Measurements from ENCODE around the gene DSCAML1.

Gene DSCAML1

DNA sequence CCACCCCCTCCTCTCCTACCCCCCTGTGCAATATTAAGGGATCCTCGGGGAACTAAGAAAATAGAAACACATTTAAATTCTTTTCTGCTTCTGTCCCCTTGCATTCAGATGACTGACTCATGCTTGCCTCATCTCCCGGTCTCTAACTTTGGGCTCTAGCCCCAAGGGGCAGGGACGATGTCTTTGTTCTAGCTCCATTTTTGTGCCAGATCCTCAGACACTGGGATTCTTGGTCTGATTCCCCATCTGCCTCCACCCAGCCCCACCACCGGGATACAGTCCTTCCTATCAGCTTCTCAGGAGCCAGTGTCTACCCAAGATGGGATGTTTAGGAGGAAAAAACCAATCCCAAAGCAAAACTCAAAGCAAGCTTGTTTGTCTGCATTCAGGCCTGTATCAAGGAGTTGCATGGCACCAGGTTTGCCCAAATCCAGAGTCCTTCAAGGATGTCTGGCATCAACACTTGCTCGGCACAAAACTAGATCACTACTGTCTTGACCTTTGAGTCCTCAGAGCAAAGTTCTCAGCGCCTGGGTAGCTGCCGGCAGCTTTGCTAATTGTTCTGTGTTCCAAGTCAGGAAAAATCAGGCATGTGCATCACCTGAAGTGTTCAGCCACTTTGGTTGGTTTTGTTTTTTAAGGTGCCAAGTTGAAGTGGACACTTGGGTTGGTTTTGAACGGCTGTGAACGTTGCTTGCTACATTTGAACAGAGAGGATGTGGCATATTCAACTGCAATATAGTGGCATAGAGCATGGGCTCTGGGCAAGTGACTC lies 212.8 kb downstream of the DSCAML1 start:
- Mint-ChIP-seq H3K27me3 (ENCODE audit: low read depth, poor library complexity) (peaks cover 78% of the 10 kb centered on the region), H3K36me3 (ENCODE audit: low read depth) (no peaks in the 10 kb centered on the region), H3K9me3 (no peaks in the 10 kb centered on the region)

DNA sequence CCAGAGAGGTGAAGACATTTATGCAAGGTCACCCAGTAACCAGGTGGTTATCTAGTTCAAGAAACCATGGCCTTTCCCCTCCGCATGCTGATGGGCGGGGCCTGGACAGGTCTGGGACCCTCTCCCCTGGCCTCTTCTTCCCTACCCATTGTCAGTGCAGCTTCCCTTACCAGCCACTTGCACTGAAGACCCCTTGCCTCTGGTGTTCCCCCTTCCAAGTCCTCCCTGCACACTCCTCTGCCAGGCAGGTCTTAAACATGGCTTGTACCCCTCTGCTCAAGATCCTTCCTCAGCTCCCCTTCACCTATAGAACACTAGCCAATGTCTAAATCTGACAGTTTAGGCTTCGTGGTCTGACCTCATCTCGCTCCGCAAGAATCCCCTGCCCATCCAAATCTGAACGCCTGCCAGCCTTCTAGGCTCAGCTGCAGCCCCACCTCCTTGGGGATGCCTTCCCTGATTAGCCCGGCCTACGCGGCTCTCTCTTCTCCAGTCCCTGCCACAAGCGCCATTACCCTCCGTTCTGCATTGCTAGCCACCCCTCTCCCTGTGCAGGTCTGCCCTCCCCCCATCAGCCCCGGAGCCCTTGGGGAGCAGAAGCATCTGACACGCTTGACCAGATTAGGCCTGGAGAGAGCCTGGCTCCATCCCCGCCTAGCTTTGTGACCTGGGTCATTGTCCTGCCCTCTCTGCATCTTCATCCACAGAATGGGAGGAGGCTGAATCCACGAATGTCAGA lies 213.8 kb downstream of the DSCAML1 start:
- TF ChIP-seq, protein P1, sequence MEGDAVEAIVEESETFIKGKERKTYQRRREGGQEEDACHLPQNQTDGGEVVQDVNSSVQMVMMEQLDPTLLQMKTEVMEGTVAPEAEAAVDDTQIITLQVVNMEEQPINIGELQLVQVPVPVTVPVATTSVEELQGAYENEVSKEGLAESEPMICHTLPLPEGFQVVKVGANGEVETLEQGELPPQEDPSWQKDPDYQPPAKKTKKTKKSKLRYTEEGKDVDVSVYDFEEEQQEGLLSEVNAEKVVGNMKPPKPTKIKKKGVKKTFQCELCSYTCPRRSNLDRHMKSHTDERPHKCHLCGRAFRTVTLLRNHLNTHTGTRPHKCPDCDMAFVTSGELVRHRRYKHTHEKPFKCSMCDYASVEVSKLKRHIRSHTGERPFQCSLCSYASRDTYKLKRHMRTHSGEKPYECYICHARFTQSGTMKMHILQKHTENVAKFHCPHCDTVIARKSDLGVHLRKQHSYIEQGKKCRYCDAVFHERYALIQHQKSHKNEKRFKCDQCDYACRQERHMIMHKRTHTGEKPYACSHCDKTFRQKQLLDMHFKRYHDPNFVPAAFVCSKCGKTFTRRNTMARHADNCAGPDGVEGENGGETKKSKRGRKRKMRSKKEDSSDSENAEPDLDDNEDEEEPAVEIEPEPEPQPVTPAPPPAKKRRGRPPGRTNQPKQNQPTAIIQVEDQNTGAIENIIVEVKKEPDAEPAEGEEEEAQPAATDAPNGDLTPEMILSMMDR (IDR thresholded peaks at IDR 0.05) = no peak
- H3K27ac Mint-ChIP-seq = no peak overlapping the region
- H3K4me1 Mint-ChIP-seq = peaks cover 33% of the 10 kb centered on the region
- no peaks in the 10 kb centered on the region for H3K36me3 Mint-ChIP-seq (ENCODE audit: low read depth)
- peak overlapping the region; percentile 5 for H3K4me3 Mint-ChIP-seq
- DNase-seq = peak; percentile 73
- H3K9me3 Mint-ChIP-seq = no peaks in the 10 kb centered on the region
- peaks cover 77% of the 10 kb centered on the region for H3K27me3 Mint-ChIP-seq (ENCODE audit: low read depth, poor library complexity)

More for the DNA sequence above, 212.8 kb downstream of the DSCAML1 start:
- TF ChIP-seq, protein P1 (IDR thresholded peaks at IDR 0.05) = no peak
- DNase-seq = no peak
- Mint-ChIP-seq H3K4me1 (peaks cover 33% of the 10 kb centered on the region), H3K27ac (no peak overlapping the region), H3K4me3 (no peak overlapping the region)

DNA sequence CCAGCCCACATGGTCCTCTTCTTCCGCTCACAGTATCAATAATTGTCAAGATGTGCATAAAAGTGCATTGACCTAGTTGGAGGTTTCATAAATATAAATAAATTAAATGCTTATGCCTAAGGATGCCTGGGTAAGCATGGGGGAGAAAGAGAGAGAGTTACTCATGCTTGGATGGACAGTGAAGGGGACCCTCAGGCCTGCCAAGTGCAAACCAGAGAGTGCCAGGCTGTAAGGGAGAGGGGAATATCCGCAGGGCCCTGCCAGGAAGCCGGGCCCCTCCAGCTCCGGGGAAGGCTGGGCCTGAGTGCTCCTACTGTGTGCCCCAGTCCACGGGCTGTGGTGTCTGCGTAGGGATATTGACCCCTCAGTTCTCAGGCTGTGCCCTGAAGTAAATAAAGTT lies 214.6 kb downstream of the DSCAML1 start:
- DNase-seq = no peak
- Mint-ChIP-seq H3K27me3 (ENCODE audit: low read depth, poor library complexity) (peaks cover 74% of the 10 kb centered on the region), H3K36me3 (ENCODE audit: low read depth) (no peaks in the 10 kb centered on the region), H3K27ac (no peak overlapping the region), H3K4me1 (peaks cover 33% of the 10 kb centered on the region), H3K4me3 (no peak overlapping the region), H3K9me3 (no peaks in the 10 kb centered on the region)
- TF ChIP-seq, protein P1 (IDR thresholded peaks at IDR 0.05) = no peak

DNA sequence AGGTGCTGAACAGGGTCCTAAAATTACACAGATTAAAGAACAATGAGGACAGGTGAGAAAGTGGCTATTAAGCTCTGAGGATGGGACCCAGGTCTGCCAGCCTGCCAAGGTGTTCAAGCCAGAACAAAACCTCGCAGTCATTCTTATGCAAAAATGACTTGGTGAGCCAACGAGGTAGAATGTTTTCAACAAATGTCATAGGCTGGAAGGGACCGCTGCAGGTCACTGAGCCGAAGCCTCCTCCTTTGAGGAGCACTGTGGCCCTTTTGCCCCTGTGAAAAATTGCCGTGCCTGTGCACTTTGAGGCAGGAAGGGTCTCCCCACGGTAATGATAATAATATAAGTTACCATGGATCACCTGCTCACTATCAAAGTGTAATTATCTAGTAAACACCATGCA lies 216.2 kb downstream of the DSCAML1 start:
- no peak overlapping the region for H3K4me3 Mint-ChIP-seq
- H3K36me3 Mint-ChIP-seq (ENCODE audit: low read depth) = no peaks in the 10 kb centered on the region
- H3K27me3 Mint-ChIP-seq (ENCODE audit: low read depth, poor library complexity) = peaks cover 65% of the 10 kb centered on the region
- H3K27ac Mint-ChIP-seq = no peak overlapping the region
- H3K9me3 Mint-ChIP-seq = no peaks in the 10 kb centered on the region
- peaks cover 33% of the 10 kb centered on the region for H3K4me1 Mint-ChIP-seq
- TF ChIP-seq, protein P1 (IDR thresholded peaks at IDR 0.05) = no peak
- no peak for DNase-seq

DNA sequence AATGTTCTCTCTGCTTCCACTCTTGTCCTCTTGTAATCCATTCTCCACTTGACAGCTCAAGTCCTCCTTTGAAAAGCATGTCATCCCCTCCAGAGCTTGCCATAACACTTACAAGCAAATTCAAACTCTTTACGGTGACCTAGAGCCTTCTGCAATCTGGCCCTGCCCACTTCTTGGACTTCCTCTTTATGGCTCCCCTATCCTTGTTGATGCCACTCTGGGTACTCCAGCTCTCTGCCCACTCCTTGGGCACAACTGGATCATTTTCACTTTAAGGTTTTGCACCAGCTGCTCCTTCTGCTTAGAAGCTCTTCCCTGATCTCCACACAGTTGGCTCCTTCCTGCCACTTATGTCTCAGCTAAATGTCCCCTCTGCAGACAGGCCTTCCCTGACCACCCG lies 217.9 kb downstream of the DSCAML1 start:
- Mint-ChIP-seq H3K27me3 (ENCODE audit: low read depth, poor library complexity) (peaks cover 54% of the 10 kb centered on the region), H3K36me3 (ENCODE audit: low read depth) (no peaks in the 10 kb centered on the region), H3K4me1 (peaks cover 30% of the 10 kb centered on the region), H3K27ac (no peak overlapping the region), H3K4me3 (no peak overlapping the region), H3K9me3 (no peaks in the 10 kb centered on the region)
- TF ChIP-seq, protein P1 (IDR thresholded peaks at IDR 0.05) = no peak
- no peak for DNase-seq
